ENCODE measurements around the gene TRPC4AP. TPM values are rescaled to one million over a fixed set of nuclear protein-coding genes. Genes with fewer than 3 reads are reported as not detected.

The TRPC4AP gene
- total RNA-seq, 2 donors from 2014 or later = 52.8 to 63.2 TPM

GRCh38 chr20:35012227-35013069, 80.2 kb downstream of the TRPC4AP start:
- no peak for TF ChIP-seq CTCF (IDR thresholded peaks at IDR 0.05)
- Histone ChIP-seq H3K27ac (no peak overlapping the region), H3K9ac (ENCODE audit: low read depth in 2 of 2, low read length in 2 of 2) (no peak overlapping the region), H3K4me1 (no peaks in the 10 kb centered on the region), H3K4me3 (no peak overlapping the region), H3K9me3 (no peaks in the 10 kb centered on the region), H3K27me3 (no peaks in the 10 kb centered on the region), H3K36me3 (peaks cover 41% of the 10 kb centered on the region)
- intact Hi-C loops (cut with DNase I) = no loop called here
- DNase-seq = no peak

GRCh38 chr20:35011589-35012226, 80.9 kb downstream of the TRPC4AP start:
- no peak overlapping the region for H3K4me3 ChIP-seq
- no peak for DNase-seq
- H3K4me1 ChIP-seq = no peaks in the 10 kb centered on the region
- intact Hi-C loops (cut with DNase I) = no loop called here
- no peaks in the 10 kb centered on the region for H3K9me3 ChIP-seq
- no peak for TF ChIP-seq CTCF (IDR thresholded peaks at IDR 0.05)
- no peaks in the 10 kb centered on the region for H3K27me3 ChIP-seq
- H3K9ac ChIP-seq (ENCODE audit: low read depth in 2 of 2, low read length in 2 of 2) = no peak overlapping the region
- H3K27ac ChIP-seq = no peak overlapping the region
- H3K36me3 ChIP-seq = peaks cover 42% of the 10 kb centered on the region

GRCh38 chr20:35010405-35011192, 82.0 kb downstream of the TRPC4AP start:
- no peak for DNase-seq

GRCh38 chr20:35009665-35010328, 82.8 kb downstream of the TRPC4AP start:
- intact Hi-C loops (cut with DNase I) = no loop called here
- no peak for DNase-seq
- H3K27me3 ChIP-seq = no peaks in the 10 kb centered on the region
- peaks cover 45% of the 10 kb centered on the region for H3K36me3 ChIP-seq
- no peak overlapping the region for H3K27ac ChIP-seq
- H3K4me3 ChIP-seq = no peak overlapping the region
- H3K9me3 ChIP-seq = no peaks in the 10 kb centered on the region
- H3K9ac ChIP-seq (ENCODE audit: low read depth in 2 of 2, low read length in 2 of 2) = no peak overlapping the region
- TF ChIP-seq CTCF (IDR thresholded peaks at IDR 0.05) = no peak
- no peaks in the 10 kb centered on the region for H3K4me1 ChIP-seq

More at GRCh38 chr20:35010405-35011192, 82.0 kb downstream of the TRPC4AP start:
- intact Hi-C loops (cut with DNase I) = no loop called here
- Histone ChIP-seq H3K27ac (no peak overlapping the region), H3K9me3 (no peaks in the 10 kb centered on the region), H3K36me3 (peaks cover 45% of the 10 kb centered on the region), H3K27me3 (no peaks in the 10 kb centered on the region), H3K9ac (ENCODE audit: low read depth in 2 of 2, low read length in 2 of 2) (no peak overlapping the region), H3K4me1 (no peaks in the 10 kb centered on the region), H3K4me3 (no peak overlapping the region)
- TF ChIP-seq CTCF (IDR thresholded peaks at IDR 0.05) = no peak

All from colonic mucosa (tissue), 4 donors.